Measurements from ENCODE around the gene C14orf180.

The C14orf180 gene

DNA sequence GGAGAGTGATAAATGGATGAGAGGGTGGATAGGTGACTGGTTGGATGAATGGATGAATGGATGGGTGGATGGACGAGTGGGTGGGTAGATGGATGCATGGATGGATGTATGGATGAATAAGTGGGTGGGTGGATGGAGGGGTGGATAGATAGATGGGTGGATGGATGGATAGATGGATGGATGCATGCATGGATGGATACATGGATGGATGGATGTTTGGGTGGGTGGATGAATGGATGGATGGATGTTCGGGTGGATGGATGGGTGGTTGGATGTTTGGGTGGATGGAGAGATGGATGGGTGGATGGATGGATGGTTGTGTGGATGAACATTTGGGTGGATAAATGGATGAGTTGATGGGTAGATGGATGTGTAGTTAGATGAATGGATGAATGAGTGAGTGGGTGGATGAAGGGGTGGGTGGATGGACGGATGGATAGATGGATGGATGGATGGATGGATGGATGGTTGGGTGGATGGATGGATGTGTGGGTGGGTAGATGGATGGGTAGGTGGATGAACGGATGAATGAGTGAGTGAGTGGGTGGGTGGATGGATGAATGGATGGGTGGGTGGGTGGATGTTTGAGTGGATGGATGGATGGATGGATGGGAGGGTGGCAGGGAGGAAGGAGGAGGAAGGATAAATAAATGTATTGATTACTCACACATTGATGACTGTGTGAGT lies 34.7 kb downstream of the C14orf180 start:
- no peak for DNase-seq (ENCODE audit: low spot score)
- TF ChIP-seq, protein P1, sequence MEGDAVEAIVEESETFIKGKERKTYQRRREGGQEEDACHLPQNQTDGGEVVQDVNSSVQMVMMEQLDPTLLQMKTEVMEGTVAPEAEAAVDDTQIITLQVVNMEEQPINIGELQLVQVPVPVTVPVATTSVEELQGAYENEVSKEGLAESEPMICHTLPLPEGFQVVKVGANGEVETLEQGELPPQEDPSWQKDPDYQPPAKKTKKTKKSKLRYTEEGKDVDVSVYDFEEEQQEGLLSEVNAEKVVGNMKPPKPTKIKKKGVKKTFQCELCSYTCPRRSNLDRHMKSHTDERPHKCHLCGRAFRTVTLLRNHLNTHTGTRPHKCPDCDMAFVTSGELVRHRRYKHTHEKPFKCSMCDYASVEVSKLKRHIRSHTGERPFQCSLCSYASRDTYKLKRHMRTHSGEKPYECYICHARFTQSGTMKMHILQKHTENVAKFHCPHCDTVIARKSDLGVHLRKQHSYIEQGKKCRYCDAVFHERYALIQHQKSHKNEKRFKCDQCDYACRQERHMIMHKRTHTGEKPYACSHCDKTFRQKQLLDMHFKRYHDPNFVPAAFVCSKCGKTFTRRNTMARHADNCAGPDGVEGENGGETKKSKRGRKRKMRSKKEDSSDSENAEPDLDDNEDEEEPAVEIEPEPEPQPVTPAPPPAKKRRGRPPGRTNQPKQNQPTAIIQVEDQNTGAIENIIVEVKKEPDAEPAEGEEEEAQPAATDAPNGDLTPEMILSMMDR (IDR thresholded peaks at IDR 0.05; ENCODE audit: extremely low read depth, insufficient read depth, missing control alignments): no peak
- in situ Hi-C loops (cut with MboI; ENCODE audit: low pct_unique_long_range_greater_than_20kb, low sequenced_read_pairs, unreplicated experiment): no loop called here

DNA sequence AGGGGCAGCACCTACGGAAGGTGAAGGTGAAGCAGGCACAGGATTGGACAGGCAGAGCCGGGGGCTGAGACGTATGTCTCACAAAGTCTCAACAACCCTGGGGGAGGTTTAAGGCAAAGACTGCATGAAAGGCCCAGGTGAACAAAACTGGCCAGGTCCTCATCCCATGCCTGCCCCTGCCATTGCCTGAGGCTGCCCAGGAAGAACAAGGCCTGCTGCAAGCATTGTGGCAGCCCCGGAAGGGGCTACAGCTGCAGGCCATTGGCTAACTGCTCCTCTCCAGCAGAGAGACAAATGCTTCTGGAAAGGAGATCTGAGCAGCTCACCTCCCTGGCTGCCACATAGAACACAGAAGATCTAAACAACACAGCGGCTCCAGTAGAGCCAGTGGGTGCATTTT lies 45.4 kb downstream of the C14orf180 start:
- TF ChIP-seq, protein P1 (IDR thresholded peaks at IDR 0.05; ENCODE audit: extremely low read depth, insufficient read depth, missing control alignments): no peak
- in situ Hi-C loops (cut with MboI; ENCODE audit: low pct_unique_long_range_greater_than_20kb, low sequenced_read_pairs, unreplicated experiment): no loop called here
- no peak for DNase-seq (ENCODE audit: low spot score)

DNA sequence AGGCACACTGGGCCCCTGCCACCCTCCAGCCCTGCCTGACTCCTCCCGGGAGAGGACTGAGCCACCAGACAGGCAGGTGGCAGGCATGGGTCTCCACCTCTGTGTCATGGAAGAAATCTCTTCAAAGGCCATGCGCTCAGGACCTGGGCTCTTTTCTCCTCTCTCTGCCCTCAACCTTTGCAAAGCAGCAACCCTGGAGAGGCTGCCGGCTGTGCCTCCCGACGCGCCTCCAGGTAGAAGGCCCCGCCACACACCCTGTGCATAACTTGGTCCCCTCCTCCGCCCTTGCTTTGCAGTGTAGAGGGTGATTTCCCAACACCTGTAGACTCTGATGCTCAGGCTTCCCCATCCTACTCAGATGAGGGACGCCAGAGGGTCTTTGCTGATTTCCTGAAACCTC lies 53.2 kb downstream of the C14orf180 start:
- TF ChIP-seq, protein P1 (IDR thresholded peaks at IDR 0.05; ENCODE audit: extremely low read depth, insufficient read depth, missing control alignments): no peak
- peak; percentile 16 for DNase-seq (ENCODE audit: low spot score)
- in situ Hi-C loops (cut with MboI; ENCODE audit: low pct_unique_long_range_greater_than_20kb, low sequenced_read_pairs, unreplicated experiment): no loop called here

DNA sequence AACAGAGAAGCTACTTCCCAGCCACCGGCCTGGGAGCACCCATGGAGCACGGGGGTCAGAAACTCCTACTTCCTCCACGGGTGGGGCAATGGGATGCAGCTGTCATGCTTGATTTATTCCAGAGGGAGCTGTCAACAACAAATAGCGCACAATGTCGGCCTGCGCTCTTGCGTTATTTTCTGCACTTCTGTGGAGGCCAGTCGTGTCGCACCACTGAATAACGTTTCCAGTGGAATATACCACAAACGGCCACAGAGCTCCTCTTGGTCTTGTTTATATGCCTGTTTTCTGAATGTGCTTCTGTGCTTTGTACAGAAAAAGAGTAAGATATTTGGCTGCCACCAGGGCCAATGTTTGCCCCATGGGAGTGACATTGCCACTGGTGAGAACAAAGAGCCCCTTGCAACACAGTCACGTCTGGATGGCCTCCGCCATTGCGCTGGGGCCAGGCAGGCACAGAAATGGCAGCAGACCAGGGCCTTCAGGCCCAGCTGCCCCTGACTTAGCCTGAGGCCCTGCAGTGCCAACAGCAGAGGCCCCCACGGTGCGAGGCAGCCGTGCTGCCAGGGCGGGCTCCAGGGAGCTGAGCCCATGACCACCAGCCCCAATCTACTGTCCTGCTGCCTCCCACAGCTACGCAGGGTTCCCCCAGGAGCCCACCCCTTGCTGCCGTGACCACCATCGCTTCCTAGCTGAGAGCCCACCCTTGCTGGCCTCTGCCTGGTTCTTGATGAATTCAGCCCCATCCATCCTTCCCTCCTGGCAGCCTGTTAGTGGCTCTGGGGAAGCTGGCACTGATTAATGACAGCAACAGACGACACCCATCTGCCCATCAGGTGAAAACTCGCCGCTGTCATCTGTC lies 53.9 kb downstream of the C14orf180 start:
- in situ Hi-C loops (cut with MboI; ENCODE audit: low pct_unique_long_range_greater_than_20kb, low sequenced_read_pairs, unreplicated experiment): no loop called here
- TF ChIP-seq, protein P1 (IDR thresholded peaks at IDR 0.05; ENCODE audit: extremely low read depth, insufficient read depth, missing control alignments): no peak
- DNase-seq (ENCODE audit: low spot score): peak; percentile 17

DNA sequence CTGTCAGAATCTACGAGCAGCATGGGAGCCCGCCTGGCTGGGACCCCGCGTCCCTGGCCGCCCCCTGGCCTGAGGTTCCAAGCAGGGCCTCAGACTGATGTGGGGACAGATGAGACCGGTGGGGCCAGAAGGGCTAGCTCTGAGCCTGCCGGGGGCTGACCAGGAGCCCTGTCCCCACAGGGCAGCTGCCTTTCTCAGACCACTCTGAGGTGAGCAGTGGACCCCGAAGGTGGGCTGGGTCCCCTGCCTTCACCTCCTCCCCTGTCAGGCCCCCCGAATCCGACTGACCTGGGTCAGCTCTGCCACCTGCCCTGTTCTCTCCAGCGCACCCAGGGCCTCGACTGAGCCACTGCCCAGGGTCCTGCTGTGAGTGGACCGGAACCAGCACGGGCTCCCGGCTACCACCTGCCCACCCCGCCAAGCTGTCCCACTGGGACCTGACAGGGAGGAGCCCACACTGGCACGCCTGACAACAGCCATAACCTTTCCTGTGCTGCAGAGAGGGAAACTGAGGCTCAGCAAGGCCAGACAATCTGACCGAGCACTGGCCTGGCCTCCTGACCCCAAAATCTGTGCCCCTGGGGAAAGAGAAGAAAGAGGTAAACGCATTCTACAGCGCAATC lies 54.7 kb downstream of the C14orf180 start:
- in situ Hi-C loops (cut with MboI; ENCODE audit: low pct_unique_long_range_greater_than_20kb, low sequenced_read_pairs, unreplicated experiment): no loop called here
- no peak for DNase-seq (ENCODE audit: low spot score)
- TF ChIP-seq, protein P1 (IDR thresholded peaks at IDR 0.05; ENCODE audit: extremely low read depth, insufficient read depth, missing control alignments): no peak

DNA sequence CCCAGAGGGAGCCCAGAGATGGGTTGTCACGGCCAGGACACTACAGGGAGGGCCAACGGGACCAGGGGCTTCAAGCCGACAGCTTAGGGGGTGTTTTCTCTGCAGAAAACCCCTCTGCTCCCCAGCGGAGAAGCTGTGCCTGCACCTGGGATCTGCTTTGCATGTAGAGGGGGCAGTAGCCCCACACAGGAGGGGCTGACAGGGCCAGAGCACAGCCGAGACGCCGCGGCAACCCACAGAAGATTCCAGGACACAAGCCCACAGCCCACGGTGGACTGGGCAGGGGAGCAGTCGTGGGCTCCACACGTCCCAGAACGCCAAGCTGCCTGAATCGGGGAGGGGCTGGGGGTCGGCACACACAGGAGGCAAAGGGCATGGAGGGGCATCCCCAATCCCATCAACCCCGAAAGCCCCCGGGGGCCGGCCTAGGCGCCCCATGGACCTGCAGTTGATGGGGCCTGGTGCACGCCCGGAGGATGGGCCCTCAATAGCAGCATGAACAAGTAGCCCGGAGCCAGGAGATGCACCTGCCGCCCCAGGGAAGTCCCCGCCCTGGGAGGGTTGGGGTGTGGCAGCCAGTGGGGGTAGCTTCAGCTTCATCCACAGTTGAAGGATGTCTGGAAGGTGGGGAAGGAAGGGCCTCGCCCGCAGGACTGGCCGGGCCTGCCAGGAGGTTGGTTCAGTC lies 55.5 kb downstream of the C14orf180 start:
- TF ChIP-seq, protein P1 (IDR thresholded peaks at IDR 0.05; ENCODE audit: extremely low read depth, insufficient read depth, missing control alignments): no peak
- in situ Hi-C loops (cut with MboI; ENCODE audit: low pct_unique_long_range_greater_than_20kb, low sequenced_read_pairs, unreplicated experiment): no loop called here
- no peak for DNase-seq (ENCODE audit: low spot score)
